HEK293 (cell line): Measurements from ENCODE around the gene INVS.

Source experiments
- CTCF ChIA-PET: fragments of 350-600 bp; formaldehyde crosslinking; extraction: SDS; loops from one replicate; lab custom pipeline; 2021; ENCODE audit warnings: antibody characterized with exemption; lab: Yijun Ruan, JAX
- POLR2A ChIA-PET: fragments of 300-600 bp; formaldehyde crosslinking; extraction: SDS; loops from one replicate; lab custom pipeline; 2020; ENCODE audit warnings: antibody characterized with exemption, inconsistent platforms; lab: Yijun Ruan, JAX
- H3K27ac ChIP-seq: fragments of 200-500 bp; sonication (Bioruptor generic); 2 replicates; pipeline ENCODE4 v1.5.1; 2014; ENCODE audit warnings: low read depth, low read length, control low read depth, inconsistent platforms; ENCODE audit errors: extremely low read depth
- H3K36me3 ChIP-seq, 2 experiments: fragments of 200-500 bp in 1 of 2; sonication (Bioruptor generic) in 1 of 2; 1 replicate in 1 of 2; 2 replicates in 1 of 2; pipeline ENCODE4 v1.5.1; 2014 to 2017; ENCODE audit warnings: inconsistent platforms in 2 of 2, low read length in 2 of 2; ENCODE audit not compliant: control insufficient read depth in 2 of 2, insufficient read depth in 1 of 2
- H3K4me1 ChIP-seq: fragments of 200-500 bp; sonication (Bioruptor generic); 2 replicates; pipeline ENCODE4 v1.5.1; 2014; ENCODE audit warnings: mild to moderate bottlenecking, low read length, inconsistent platforms; ENCODE audit not compliant: control insufficient read depth, insufficient read depth
- H3K4me3 ChIP-seq: 2 replicates; pipeline ENCODE4 v1.5.1; 2011; ENCODE audit warnings: low read depth, mild to moderate bottlenecking, control low read depth, low read length, moderate library complexity
- H3K9me3 ChIP-seq: fragments of 200-500 bp; sonication (Bioruptor generic); 2 replicates; pipeline ENCODE4 v1.5.1; 2014; ENCODE audit warnings: low read depth, low read length, inconsistent platforms; ENCODE audit not compliant: control insufficient read depth, insufficient read depth
- BCL11B ChIP-seq: fragments of 450-650 bp; formaldehyde crosslinking; IDR thresholded peaks from 2 replicates; pipeline ENCODE4 v1.5.1; 2016; ENCODE audit warnings: low read depth, missing biosample characterization, missing genetic modification characterization
- MEIS1 ChIP-seq: sonication (generic); formaldehyde crosslinking; IDR thresholded peaks from 2 replicates; pipeline ENCODE4 v1.8.1; 2022; ENCODE audit warnings: missing genetic modification reagents, mild to moderate bottlenecking, borderline replicate concordance
- RBAK ChIP-seq: fragments of 450-650 bp; formaldehyde crosslinking; IDR thresholded peaks from 2 replicates; pipeline ENCODE4 v1.5.1; 2016; ENCODE audit warnings: missing biosample characterization, missing genetic modification characterization
- SCRT2 ChIP-seq: fragments of 450-650 bp; formaldehyde crosslinking; IDR thresholded peaks from 2 replicates; pipeline ENCODE4 v1.5.1; 2016; ENCODE audit warnings: missing biosample characterization, missing genetic modification characterization
- SP2 ChIP-seq: fragments of 450-650 bp; formaldehyde crosslinking; IDR thresholded peaks from 2 replicates; pipeline ENCODE4 v1.5.1; 2016; ENCODE audit warnings: missing biosample characterization, missing genetic modification characterization
- ZBTB10 ChIP-seq: fragments of 450-650 bp; formaldehyde crosslinking; IDR thresholded peaks from 2 replicates; pipeline ENCODE4 v1.5.1; 2016; ENCODE audit warnings: missing biosample characterization, missing genetic modification characterization
- ZBTB20 ChIP-seq: fragments of 450-650 bp; formaldehyde crosslinking; IDR thresholded peaks from 2 replicates; pipeline ENCODE4 v1.5.1; 2016; ENCODE audit warnings: missing biosample characterization, missing genetic modification characterization
- ZNF19 ChIP-seq: fragments of 450-650 bp; formaldehyde crosslinking; IDR thresholded peaks from 2 replicates; pipeline ENCODE4; 2016; ENCODE audit warnings: missing biosample characterization, missing genetic modification characterization, low read depth
- ZNF211 ChIP-seq: fragments of 450-650 bp; formaldehyde crosslinking; IDR thresholded peaks from 2 replicates; pipeline ENCODE4 v1.5.1; 2016; ENCODE audit warnings: low read depth, missing biosample characterization, missing genetic modification characterization
- ZNF341 ChIP-seq: fragments of 450-650 bp; formaldehyde crosslinking; IDR thresholded peaks from 2 replicates; pipeline ENCODE4; 2016; ENCODE audit warnings: low read depth, missing biosample characterization, missing genetic modification characterization
- ZNF561 ChIP-seq: fragments of 450-650 bp; IDR thresholded peaks from 2 replicates; pipeline ENCODE4 v1.5.1; 2018; ENCODE audit warnings: missing biosample characterization, missing genetic modification characterization, borderline replicate concordance
- ZNF623 ChIP-seq: fragments of 450-650 bp; formaldehyde crosslinking; IDR thresholded peaks from 2 replicates; pipeline ENCODE4 v1.5.1; 2016; ENCODE audit warnings: missing biosample characterization, missing genetic modification characterization
- ZNF660 ChIP-seq: fragments of 450-650 bp; IDR thresholded peaks from 2 replicates; pipeline ENCODE4 v1.5.1; 2018; ENCODE audit warnings: missing biosample characterization, mild to moderate bottlenecking, missing genetic modification characterization
- ZNF664 ChIP-seq: fragments of 450-650 bp; formaldehyde crosslinking; IDR thresholded peaks from 2 replicates; pipeline ENCODE4 v1.5.1; 2016; ENCODE audit warnings: missing biosample characterization, missing genetic modification characterization
- ZNF776 ChIP-seq: fragments of 450-650 bp; formaldehyde crosslinking; IDR thresholded peaks from 2 replicates; pipeline ENCODE4 v1.5.0; 2017; ENCODE audit warnings: missing biosample characterization, missing genetic modification characterization, borderline replicate concordance
- ZNF830 ChIP-seq: fragments of 450-650 bp; IDR thresholded peaks from 2 replicates; pipeline ENCODE4 v1.5.0; 2018; ENCODE audit warnings: missing biosample characterization, missing genetic modification characterization, low read depth, mild to moderate bottlenecking, moderate library complexity
- ZXDB ChIP-seq: fragments of 450-650 bp; formaldehyde crosslinking; IDR thresholded peaks from 2 replicates; pipeline ENCODE4 v1.5.1; 2016; ENCODE audit warnings: missing biosample characterization, missing genetic modification characterization
- TF ChIP-seq, protein P1 (sequence below): fragments of 450-650 bp; formaldehyde crosslinking; IDR thresholded peaks from 2 replicates; pipeline ENCODE4 v1.5.1; 2016; ENCODE audit warnings: missing biosample characterization, missing genetic modification characterization
- TF ChIP-seq, protein P2 (sequence below): fragments of 450-650 bp; formaldehyde crosslinking; IDR thresholded peaks from 2 replicates; pipeline ENCODE4 v1.5.1; 2016; ENCODE audit warnings: missing biosample characterization, missing genetic modification characterization, low read depth
- TF ChIP-seq, protein P3 (sequence below): fragments of 450-650 bp; IDR thresholded peaks from 2 replicates; pipeline ENCODE4 v1.5.1; 2018; ENCODE audit warnings: missing biosample characterization, mild to moderate bottlenecking, missing genetic modification characterization

Gene INVS

GRCh38 chr9:100186356-100186755, 87.3 kb downstream of the INVS start:
- Histone ChIP-seq H3K4me1 (no peaks in the 10 kb centered on the region), H3K36me3 (no peaks in the 10 kb centered on the region), H3K27ac (no peak overlapping the region), H3K4me3 (no peak overlapping the region), H3K9me3 (no peaks in the 10 kb centered on the region)
- ChIA-PET POLR2A (no interaction called here), CTCF (no interaction called here)
- no peak for TF ChIP-seq ZNF211 (tag by site-specific recombination)
- no peak for TF ChIP-seq ZBTB10 (tag by site-specific recombination)
- no peak for TF ChIP-seq ZNF664 (tag by site-specific recombination)
- no peak for TF ChIP-seq BCL11B
- TF ChIP-seq, protein P1, sequence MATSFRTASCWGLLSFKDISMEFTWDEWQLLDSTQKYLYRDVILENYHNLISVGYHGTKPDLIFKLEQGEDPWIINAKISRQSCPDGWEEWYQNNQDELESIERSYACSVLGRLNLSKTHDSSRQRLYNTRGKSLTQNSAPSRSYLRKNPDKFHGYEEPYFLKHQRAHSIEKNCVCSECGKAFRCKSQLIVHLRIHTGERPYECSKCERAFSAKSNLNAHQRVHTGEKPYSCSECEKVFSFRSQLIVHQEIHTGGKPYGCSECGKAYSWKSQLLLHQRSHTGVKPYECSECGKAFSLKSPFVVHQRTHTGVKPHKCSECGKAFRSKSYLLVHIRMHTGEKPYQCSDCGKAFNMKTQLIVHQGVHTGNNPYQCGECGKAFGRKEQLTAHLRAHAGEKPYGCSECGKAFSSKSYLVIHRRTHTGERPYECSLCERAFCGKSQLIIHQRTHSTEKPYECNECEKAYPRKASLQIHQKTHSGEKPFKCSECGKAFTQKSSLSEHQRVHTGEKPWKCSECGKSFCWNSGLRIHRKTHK (tag by site-specific recombination): no peak
- no peak for TF ChIP-seq ZNF660 (tag by site-specific recombination)
- no peak for TF ChIP-seq ZNF19 (tag by site-specific recombination)
- TF ChIP-seq, protein P2, sequence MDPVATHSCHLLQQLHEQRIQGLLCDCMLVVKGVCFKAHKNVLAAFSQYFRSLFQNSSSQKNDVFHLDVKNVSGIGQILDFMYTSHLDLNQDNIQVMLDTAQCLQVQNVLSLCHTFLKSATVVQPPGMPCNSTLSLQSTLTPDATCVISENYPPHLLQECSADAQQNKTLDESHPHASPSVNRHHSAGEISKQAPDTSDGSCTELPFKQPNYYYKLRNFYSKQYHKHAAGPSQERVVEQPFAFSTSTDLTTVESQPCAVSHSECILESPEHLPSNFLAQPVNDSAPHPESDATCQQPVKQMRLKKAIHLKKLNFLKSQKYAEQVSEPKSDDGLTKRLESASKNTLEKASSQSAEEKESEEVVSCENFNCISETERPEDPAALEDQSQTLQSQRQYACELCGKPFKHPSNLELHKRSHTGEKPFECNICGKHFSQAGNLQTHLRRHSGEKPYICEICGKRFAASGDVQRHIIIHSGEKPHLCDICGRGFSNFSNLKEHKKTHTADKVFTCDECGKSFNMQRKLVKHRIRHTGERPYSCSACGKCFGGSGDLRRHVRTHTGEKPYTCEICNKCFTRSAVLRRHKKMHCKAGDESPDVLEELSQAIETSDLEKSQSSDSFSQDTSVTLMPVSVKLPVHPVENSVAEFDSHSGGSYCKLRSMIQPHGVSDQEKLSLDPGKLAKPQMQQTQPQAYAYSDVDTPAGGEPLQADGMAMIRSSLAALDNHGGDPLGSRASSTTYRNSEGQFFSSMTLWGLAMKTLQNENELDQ: no peak
- no peak for TF ChIP-seq SCRT2
- TF ChIP-seq ZNF776 (tag by site-specific recombination): no peak
- no peak for TF ChIP-seq ZNF561 (tag by site-specific recombination)
- TF ChIP-seq, protein P3, sequence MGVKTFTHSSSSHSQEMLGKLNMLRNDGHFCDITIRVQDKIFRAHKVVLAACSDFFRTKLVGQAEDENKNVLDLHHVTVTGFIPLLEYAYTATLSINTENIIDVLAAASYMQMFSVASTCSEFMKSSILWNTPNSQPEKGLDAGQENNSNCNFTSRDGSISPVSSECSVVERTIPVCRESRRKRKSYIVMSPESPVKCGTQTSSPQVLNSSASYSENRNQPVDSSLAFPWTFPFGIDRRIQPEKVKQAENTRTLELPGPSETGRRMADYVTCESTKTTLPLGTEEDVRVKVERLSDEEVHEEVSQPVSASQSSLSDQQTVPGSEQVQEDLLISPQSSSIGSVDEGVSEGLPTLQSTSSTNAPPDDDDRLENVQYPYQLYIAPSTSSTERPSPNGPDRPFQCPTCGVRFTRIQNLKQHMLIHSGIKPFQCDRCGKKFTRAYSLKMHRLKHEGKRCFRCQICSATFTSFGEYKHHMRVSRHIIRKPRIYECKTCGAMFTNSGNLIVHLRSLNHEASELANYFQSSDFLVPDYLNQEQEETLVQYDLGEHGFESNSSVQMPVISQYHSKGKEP (tag by site-specific recombination): no peak
- TF ChIP-seq RBAK: no peak
- TF ChIP-seq ZNF830: no peak
- no peak for TF ChIP-seq ZNF341 (tag by site-specific recombination)
- no peak for TF ChIP-seq ZNF623 (tag by site-specific recombination)
- no peak for TF ChIP-seq ZXDB (tag by site-specific recombination)
- TF ChIP-seq SP2: no peak
- no peak for TF ChIP-seq MEIS1 (CRISPR knock-in tag)
- TF ChIP-seq ZBTB20 (tag by site-specific recombination): no peak
